HCT116 (cell line): Measurements from ENCODE around the gene STRADA. TPM values are rescaled to one million over a fixed set of nuclear protein-coding genes. Genes with fewer than 3 reads are reported as not detected.
A peak's percentile ranks its signal among the peaks of the same experiment; 100 is the strongest.

Experiments used
- ATAC-seq: fragments of 200-7000 bp; cut with Tn5 transposase; 2 replicates; pipeline ENCODE4 v1.9.1; 2020; ENCODE audit warnings: mild to moderate bottlenecking, moderate library complexity
- BruUV-seq: library from RNA; stranded (reverse); fragments of 400-500 nt; replicated peaks from 2 replicates; lab custom pipeline; 2021; lab: Mats Ljungman, UMichigan
- CTCF ChIA-PET: fragments of 300-600 bp; sonication (Branson Sonifier 250); formaldehyde crosslinking; loops from one replicate; lab custom pipeline; 2021; ENCODE audit warnings: antibody characterized with exemption; lab: Charles Lee
- POLR2A ChIA-PET: fragments of 300-600, 350-600 bp; sonication (Branson Sonifier 250); formaldehyde crosslinking; loops from one replicate; lab custom pipeline; 2021; ENCODE audit warnings: antibody characterized with exemption; lab: Charles Lee
- RAD21 ChIA-PET, 2 experiments: fragments of 300-600 bp; sonication (Branson Sonifier 250); formaldehyde crosslinking; loops; one replicate each; lab custom pipeline; 2023; ENCODE audit warnings: low total read pairs in 2 of 2; ENCODE audit not compliant: uncharacterized antibody in 2 of 2, unreplicated experiment in 2 of 2, low non-redundant PET in 1 of 2; lab: Charles Lee
- DNase-seq: peaks from one replicate; pipeline ENCODE4 v3.0.0-alpha.2; 2010; ENCODE audit warnings: low read depth, low spot score
- H2AFZ ChIP-seq: fragments of 200-600 bp; shearing (Covaris generic), sonication (generic); 2 replicates; pipeline ENCODE4 v1.6.1; 2017; ENCODE audit warnings: low read depth, mixed run types, mixed read lengths, antibody characterized with exemption, low read length; ENCODE audit not compliant: poor library complexity, severe bottlenecking
- H3K27ac ChIP-seq: 2 replicates; pipeline ENCODE4 v1.5.1; 2012; ENCODE audit warnings: low read depth, low read length
- H3K27me3 ChIP-seq: fragments of 200-600 bp; sonication (generic); 2 replicates; pipeline ENCODE4 v1.6.1; 2016; ENCODE audit warnings: mixed run types, low read length, mixed read lengths; ENCODE audit not compliant: insufficient read depth
- H3K36me3 ChIP-seq, 2 experiments: fragments of 200-500 bp in 1 of 2; fragments of 200-600 bp in 1 of 2; sonication (Bioruptor generic) in 1 of 2; sonication (generic) in 1 of 2; 2 replicates each; pipeline versions ENCODE4 v1.5.1 to v1.6.1; 2014 to 2016; ENCODE audit warnings: low read length in 2 of 2, inconsistent platforms in 1 of 2, mixed read lengths in 1 of 2, mixed run types in 1 of 2; ENCODE audit not compliant: insufficient read depth in 2 of 2, control insufficient read depth in 1 of 2
- H3K4me1 ChIP-seq, 2 experiments: fragments of 200-600 bp in 1 of 2; sonication (generic) in 1 of 2; 2 replicates each; pipeline versions ENCODE4 v1.5.1 to v1.6.1; 2012 to 2017; ENCODE audit warnings: low read length in 2 of 2, inconsistent platforms in 1 of 2, mild to moderate bottlenecking in 1 of 2, mixed read lengths in 1 of 2, mixed run types in 1 of 2, moderate library complexity in 1 of 2; ENCODE audit not compliant: insufficient read depth in 2 of 2, control insufficient read depth in 1 of 2
- H3K4me2 ChIP-seq: fragments of 200-600 bp; sonication (generic); 2 replicates; pipeline ENCODE4 v1.6.1; 2017; ENCODE audit warnings: mixed run types, low read length, mixed read lengths
- H3K4me3 ChIP-seq, 2 experiments: fragments of 200-600 bp in 1 of 2; sonication (generic) in 1 of 2; replicated peaks in 1 of 2; 2 replicates each; pipeline ENCODE4 v1.5.1; 2011 to 2016; ENCODE audit warnings: low read length in 2 of 2, control low read depth in 1 of 2, low read depth in 1 of 2, mild to moderate bottlenecking in 1 of 2, mixed read lengths in 1 of 2, mixed run types in 1 of 2
- H3K79me2 ChIP-seq: fragments of 200-600 bp; sonication (generic); 2 replicates; pipeline ENCODE4 v1.6.1; 2017; ENCODE audit warnings: mild to moderate bottlenecking, mixed run types, low read length, moderate library complexity, mixed read lengths; ENCODE audit not compliant: insufficient read depth
- H3K9ac ChIP-seq: fragments of 200-600 bp; sonication (generic); 2 replicates; pipeline ENCODE4 v1.6.1; 2016; ENCODE audit warnings: low read length, mixed read lengths
- H3K9me2 ChIP-seq: fragments of 200-600 bp; sonication (generic), shearing (Covaris generic); 2 replicates; pipeline ENCODE4 v1.6.1; 2017; ENCODE audit warnings: mixed run types, mild to moderate bottlenecking, moderate library complexity; ENCODE audit not compliant: insufficient read depth
- H3K9me3 ChIP-seq, 2 experiments: fragments of 200-500 bp in 1 of 2; fragments of 200-600 bp in 1 of 2; sonication (Bioruptor generic) in 1 of 2; sonication (generic) in 1 of 2; 2 replicates each; pipeline ENCODE4 v1.6.1; 2014 to 2017; ENCODE audit warnings: low read length in 2 of 2, mixed read lengths in 2 of 2, inconsistent platforms in 1 of 2, low read depth in 1 of 2, mild to moderate bottlenecking in 1 of 2, mixed run types in 1 of 2, moderate library complexity in 1 of 2; ENCODE audit not compliant: control insufficient read depth in 1 of 2, insufficient read depth in 1 of 2
- H4K20me1 ChIP-seq: fragments of 200-600 bp; sonication (generic), shearing (Covaris generic); 2 replicates; pipeline ENCODE4 v1.6.1; 2017; ENCODE audit warnings: mixed run types, mild to moderate bottlenecking, moderate library complexity; ENCODE audit not compliant: insufficient read depth
- CBX3 ChIP-seq: IDR thresholded peaks from 2 replicates; pipeline ENCODE4 v1.6.1; 2012; ENCODE audit warnings: low read depth
- CEBPB ChIP-seq: IDR thresholded peaks from 2 replicates; pipeline ENCODE4 v1.6.1; 2012; ENCODE audit warnings: low read depth
- EGR1 ChIP-seq: IDR thresholded peaks from 2 replicates; pipeline ENCODE4 v1.6.1; 2012; ENCODE audit warnings: low read depth
- ELF1 ChIP-seq: IDR thresholded peaks from 2 replicates; pipeline ENCODE4 v1.6.1; 2012; ENCODE audit warnings: low read depth, borderline replicate concordance
- EZH2 ChIP-seq: fragments of 200-600 bp; sonication (generic); IDR thresholded peaks from 2 replicates; pipeline ENCODE4 v1.6.1; 2017; ENCODE audit warnings: antibody characterized with exemption, mixed run types
- EZH2phosphoT487 ChIP-seq: fragments of 200-600 bp; IDR thresholded peaks from 2 replicates; pipeline ENCODE4 v1.6.1; 2018; ENCODE audit warnings: antibody characterized with exemption, borderline replicate concordance
- FOSL1 ChIP-seq: IDR thresholded peaks from 2 replicates; pipeline ENCODE4 v1.6.1; 2012; ENCODE audit warnings: low read depth
- JUND ChIP-seq: IDR thresholded peaks from 2 replicates; pipeline ENCODE4 v1.6.1; 2012
- MAX ChIP-seq: IDR thresholded peaks from 2 replicates; pipeline ENCODE4 v1.6.1; 2012
- POLR2A ChIP-seq: IDR thresholded peaks from 2 replicates; pipeline ENCODE4 v1.7.0; 2011; ENCODE audit warnings: borderline replicate concordance; ENCODE audit not compliant: insufficient read depth, insufficient read length; ENCODE audit errors: extremely low read depth
- POLR2AphosphoS5 ChIP-seq: IDR thresholded peaks from 2 replicates; pipeline ENCODE4 v1.6.1; 2011; ENCODE audit warnings: mild to moderate bottlenecking, low read depth, low read length, moderate library complexity
- RAD21 ChIP-seq: IDR thresholded peaks from 2 replicates; pipeline ENCODE4 v1.6.1; 2012; ENCODE audit warnings: low read depth, mild to moderate bottlenecking
- SIN3A ChIP-seq: IDR thresholded peaks from 2 replicates; pipeline ENCODE4 v1.6.1; 2012; ENCODE audit warnings: low read depth
- SP1 ChIP-seq: IDR thresholded peaks from 2 replicates; pipeline ENCODE4 v1.6.1; 2012; ENCODE audit warnings: low read depth
- SRF ChIP-seq: IDR thresholded peaks from 2 replicates; pipeline ENCODE4 v1.6.1; 2012; ENCODE audit warnings: low read depth
- TCF7L2 ChIP-seq: IDR thresholded peaks from 2 replicates; pipeline ENCODE4 v1.7.0; 2011; ENCODE audit warnings: borderline replicate concordance, inconsistent platforms; ENCODE audit not compliant: insufficient read depth, insufficient read length; ENCODE audit errors: extremely low read depth
- YY1 ChIP-seq: IDR thresholded peaks from 2 replicates; pipeline ENCODE4 v1.6.1; 2011; ENCODE audit warnings: low read length, low read depth, moderate library complexity, mild to moderate bottlenecking; ENCODE audit not compliant: insufficient replicate concordance; ENCODE audit errors: extremely low read depth
- ZBTB33 ChIP-seq: IDR thresholded peaks from 2 replicates; pipeline ENCODE4 v1.6.1; 2011; ENCODE audit warnings: mild to moderate bottlenecking, low read length, moderate library complexity; ENCODE audit not compliant: insufficient replicate concordance; ENCODE audit errors: extremely low read depth
- ZFX ChIP-seq: fragments of 450-650 bp; IDR thresholded peaks from 2 replicates; pipeline ENCODE4 v1.6.1; 2017
- ZNF274 ChIP-seq: fragments of 200-500 bp; sonication (Bioruptor generic); IDR thresholded peaks from 2 replicates; pipeline ENCODE4 v1.6.1; 2014; ENCODE audit warnings: mild to moderate bottlenecking, low read depth, low read length, inconsistent platforms
- intact Hi-C: fragments of 100-400 bp; cut with micrococcal nuclease; formaldehyde crosslinking; loops from 2 replicates; pipeline ENCODE4 v1.10.0; 2022
- total RNA-seq: library from RNA; stranded (reverse); gene quantifications from one replicate; pipeline ENCODE4 v1.2.1, GENCODE V29; 2021; ENCODE audit not compliant: unreplicated experiment
- TF ChIP-seq, protein P1 (sequence below), 3 experiments: fragments of 200-600 bp in 1 of 3; sonication (generic) in 1 of 3; IDR thresholded peaks in 2 of 3; conservative IDR thresholded peaks in 1 of 3; 2 replicates each; pipeline ENCODE4 v1.5.1; 2012 to 2017; ENCODE audit warnings: low read depth in 2 of 3, low read length in 2 of 3, antibody characterized with exemption in 1 of 3, borderline replicate concordance in 1 of 3, control low read depth in 1 of 3, mild to moderate bottlenecking in 1 of 3, mixed read lengths in 1 of 3, mixed run types in 1 of 3, moderate library complexity in 1 of 3; ENCODE audit not compliant: insufficient read depth in 1 of 3
- TF ChIP-seq, protein P2 (sequence below): IDR thresholded peaks from 2 replicates; pipeline ENCODE4 v1.6.1; 2012

The STRADA gene
- total RNA-seq, 1 experiment from 2014 or later, result 38.0 TPM

DNA sequence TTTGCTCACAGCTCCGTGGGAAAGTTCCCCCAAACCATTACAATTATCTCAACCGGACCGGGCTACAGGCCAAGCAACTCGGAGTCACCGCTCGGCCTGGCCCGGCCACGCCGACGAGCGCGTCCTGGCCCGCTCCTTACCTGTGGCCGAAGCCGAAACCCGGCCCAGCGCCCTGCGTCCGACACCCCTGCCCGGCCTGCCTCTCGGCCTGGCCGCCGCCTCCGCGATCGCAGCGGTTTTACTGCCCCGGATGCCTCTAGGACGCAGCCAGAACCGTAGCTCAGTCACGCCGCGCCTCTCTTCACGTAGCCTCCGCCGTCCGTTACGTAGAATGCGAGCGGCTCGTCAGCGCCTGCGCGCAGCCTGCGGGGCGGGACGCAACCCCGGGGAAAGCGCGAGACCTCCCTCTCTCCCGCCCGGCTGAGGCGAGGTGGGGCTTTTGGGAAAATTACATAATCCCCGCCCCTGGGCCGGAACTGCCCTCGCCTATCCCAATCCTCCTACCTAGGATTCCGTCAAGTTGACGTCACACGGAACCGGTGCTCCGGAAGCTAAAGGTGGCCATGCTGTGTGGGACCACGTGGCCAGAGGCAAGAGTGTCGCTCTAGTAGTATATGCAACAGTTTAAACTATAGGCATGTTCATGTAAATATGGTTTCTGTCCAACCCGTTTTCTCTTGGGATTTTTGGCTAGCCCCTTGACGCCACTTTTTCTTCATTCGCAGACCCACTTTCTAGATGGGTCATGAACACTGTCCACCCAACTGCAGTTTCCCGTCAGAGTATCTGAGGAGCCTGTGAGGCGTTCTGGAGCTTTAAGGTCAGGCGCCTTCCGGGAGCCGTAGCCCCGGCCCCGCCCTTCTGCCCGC is 31.9 kb upstream of the STRADA start, which contains the start of gene CCDC47:
Gene CCDC47 (minus strand): TSS at position 326 of the 869 bp plus-strand sequence. CDS start 7,422 bp downstream, outside the sequence.
- H3K9ac ChIP-seq, result peak within 1 kb of the TSS; percentile 94
- POLR2A ChIA-PET, result interaction anchor here (0.7 to 2.7 kb wide), 19 partner anchors 9 to 313 kb away, joined by 3 to 42 read pairs (median 5); partner anchors contain the start of genes FTSJ3 and PSMC5
- H3K4me2 ChIP-seq, result peak within 1 kb of the TSS; percentile 84
- H3K79me2 ChIP-seq, result peaks cover 94% of the 10 kb centered on the region
- BruUV-seq, result no TSS peak
- CTCF ChIA-PET, result interaction anchor here (0.7 to 1.3 kb wide), 4 partner anchors 9 to 295 kb away, joined by 3 to 4 read pairs (median 3); no protein-coding TSS in a partner anchor
- H3K36me3 ChIP-seq, result peaks cover 7 to 20% of the 10 kb centered on the region in 2 experiments; a peak in 2 of 4 replicates
- RAD21 ChIA-PET, result no interaction called here
- peak; percentile 100 for DNase-seq
- intact Hi-C loops, result loop anchor here (1.0 to 2.0 kb wide), 3 partner anchors 32 to 69 kb away; partner anchors contain the start of genes FTSJ3, PSMC5, SMARCD2 and STRADA
- no peaks in the 10 kb centered on the region for H3K9me3 ChIP-seq
- peak within 1 kb of the TSS; percentile 81 to 83 for H3K4me3 ChIP-seq
- no peaks in the 10 kb centered on the region for H3K9me2 ChIP-seq
- peak; percentile 88 for ATAC-seq
- H3K27me3 ChIP-seq, result no peaks in the 10 kb centered on the region
- peaks cover 15 to 34% of the 10 kb centered on the region in 2 experiments for H3K4me1 ChIP-seq
- no peak within 1 kb of the TSS for H2AFZ ChIP-seq
- peaks cover 9% of the 10 kb centered on the region; the same call in 1 of the 2 replicates for H4K20me1 ChIP-seq
- H3K27ac ChIP-seq, result peak within 1 kb of the TSS; percentile 91
- TF ChIP-seq ZBTB33 (peak; percentile 87), SIN3A (peak; percentile 91), SP1 (peak; percentile 94), RAD21 (no peak), POLR2A (peak; percentile 69), MAX (peak; percentile 100), TCF7L2 (peak; percentile 73), YY1 (peak; percentile 96), SRF (peak; percentile 64; the same call in 1 of the 2 replicates), CBX3 (peak; percentile 95), EZH2phosphoT487 (no peak), EGR1 (peak; percentile 79), POLR2AphosphoS5 (peak; percentile 77), ZNF274 (no peak), JUND (no peak), EZH2 (no peak), FOSL1 (no peak), ELF1 (peak; percentile 85; the same call in 1 of the 2 replicates), ZFX (peak; percentile 95), CEBPB (peak; percentile 88; the same call in 1 of the 2 replicates)
- TF ChIP-seq, protein P1, sequence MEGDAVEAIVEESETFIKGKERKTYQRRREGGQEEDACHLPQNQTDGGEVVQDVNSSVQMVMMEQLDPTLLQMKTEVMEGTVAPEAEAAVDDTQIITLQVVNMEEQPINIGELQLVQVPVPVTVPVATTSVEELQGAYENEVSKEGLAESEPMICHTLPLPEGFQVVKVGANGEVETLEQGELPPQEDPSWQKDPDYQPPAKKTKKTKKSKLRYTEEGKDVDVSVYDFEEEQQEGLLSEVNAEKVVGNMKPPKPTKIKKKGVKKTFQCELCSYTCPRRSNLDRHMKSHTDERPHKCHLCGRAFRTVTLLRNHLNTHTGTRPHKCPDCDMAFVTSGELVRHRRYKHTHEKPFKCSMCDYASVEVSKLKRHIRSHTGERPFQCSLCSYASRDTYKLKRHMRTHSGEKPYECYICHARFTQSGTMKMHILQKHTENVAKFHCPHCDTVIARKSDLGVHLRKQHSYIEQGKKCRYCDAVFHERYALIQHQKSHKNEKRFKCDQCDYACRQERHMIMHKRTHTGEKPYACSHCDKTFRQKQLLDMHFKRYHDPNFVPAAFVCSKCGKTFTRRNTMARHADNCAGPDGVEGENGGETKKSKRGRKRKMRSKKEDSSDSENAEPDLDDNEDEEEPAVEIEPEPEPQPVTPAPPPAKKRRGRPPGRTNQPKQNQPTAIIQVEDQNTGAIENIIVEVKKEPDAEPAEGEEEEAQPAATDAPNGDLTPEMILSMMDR (IDR thresholded peaks at IDR 0.05 in 2 of 3, conservative IDR thresholded peaks at IDR 0.05 in 1 of 3; ENCODE audit: borderline replicate concordance in 1 of 3, insufficient read depth in 1 of 3, low read depth in 2 of 3, low read length in 2 of 3), result no peak
- TF ChIP-seq, protein P2, sequence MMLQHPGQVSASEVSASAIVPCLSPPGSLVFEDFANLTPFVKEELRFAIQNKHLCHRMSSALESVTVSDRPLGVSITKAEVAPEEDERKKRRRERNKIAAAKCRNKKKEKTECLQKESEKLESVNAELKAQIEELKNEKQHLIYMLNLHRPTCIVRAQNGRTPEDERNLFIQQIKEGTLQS, result no peak
